HG03280 (cell line): ENCODE data around the gene CCDC70.
"Not testable (repeated sequence)": the region's sequence is repeated elsewhere in the genome, so short reads cannot be mapped to it uniquely, and the experiment has no call there.

Source experiments
- ATAC-seq: cut with Tn5 transposase; IDR thresholded peaks from one replicate; pipeline ENCODE4 v1.9.1; 2021; ENCODE audit warnings: mild to moderate bottlenecking, moderate library complexity; ENCODE audit not compliant: unreplicated experiment

Gene CCDC70

GRCh38 chr13:51861723-51862300 lies at the start of gene CCDC70:
Gene CCDC70 (plus strand): TSS chr13:51861969. CDS start chr13:51865412, 3,443 bp downstream.
- ATAC-seq: no peak

GRCh38 chr13:51814071-51814470 lies 47.7 kb upstream of the CCDC70 start:
- no peak for ATAC-seq

GRCh38 chr13:51814825-51815650 lies 46.7 kb upstream of the CCDC70 start:
- peak; percentile 89 for ATAC-seq

- no peak for ATAC-seq
Observed at GRCh38 chr13:51815848-51816247, 45.9 kb upstream of the CCDC70 start.

- ATAC-seq: no peak
Observed at GRCh38 chr13:51816604-51817249, 45.0 kb upstream of the CCDC70 start.

GRCh38 chr13:51817717-51818116 lies 44.1 kb upstream of the CCDC70 start:
- no peak for ATAC-seq

GRCh38 chr13:51818276-51818675 lies 43.5 kb upstream of the CCDC70 start:
- no peak for ATAC-seq

GRCh38 chr13:51818781-51819511 lies 42.8 kb upstream of the CCDC70 start:
- ATAC-seq: no peak

- ATAC-seq: no peak
Observed at GRCh38 chr13:51819544-51819943, 42.2 kb upstream of the CCDC70 start.

- ATAC-seq: no peak
Observed at GRCh38 chr13:51820016-51820597, 41.7 kb upstream of the CCDC70 start.

- ATAC-seq: no peak
Observed at GRCh38 chr13:51821606-51822005, 40.2 kb upstream of the CCDC70 start.

- ATAC-seq: no peak
Observed at GRCh38 chr13:51822106-51822815, 39.5 kb upstream of the CCDC70 start.

GRCh38 chr13:51823359-51823758 lies 38.4 kb upstream of the CCDC70 start:
- no peak for ATAC-seq

GRCh38 chr13:51823863-51824262 lies 37.9 kb upstream of the CCDC70 start:
- no peak for ATAC-seq

- ATAC-seq: not testable (repeated sequence)
Observed at GRCh38 chr13:51824712-51825111, 37.1 kb upstream of the CCDC70 start.

GRCh38 chr13:51825165-51825592 lies 36.6 kb upstream of the CCDC70 start:
- no peak for ATAC-seq

- ATAC-seq: no peak
Observed at GRCh38 chr13:51825681-51826254, 36.0 kb upstream of the CCDC70 start.

- no peak for ATAC-seq
Observed at GRCh38 chr13:51826606-51827005, 35.2 kb upstream of the CCDC70 start.

- ATAC-seq: no peak
Observed at GRCh38 chr13:51827254-51827653, 34.5 kb upstream of the CCDC70 start.
